K562 (cell line): Measurements from ENCODE around the gene ATP6V1F. TPM values are rescaled to one million over a fixed set of nuclear protein-coding genes. Genes with fewer than 3 reads are reported as not detected.

Experiments
- CBX2 ChIP-seq: fragments of 200-600 bp; sonication (generic); IDR thresholded peaks from one replicate; pipeline ENCODE4 v1.6.1; 2012; ENCODE audit warnings: mild to moderate bottlenecking, low read length, inconsistent platforms; ENCODE audit not compliant: insufficient read depth, poor library complexity, severe bottlenecking
- DACH1 ChIP-seq: fragments of 450-650 bp; IDR thresholded peaks from 2 replicates; pipeline ENCODE4 v1.6.1; 2018; ENCODE audit not compliant: partially characterized antibody
- ETS2 ChIP-seq: IDR thresholded peaks from 2 replicates; pipeline ENCODE4 v1.6.1; 2016; ENCODE audit warnings: borderline replicate concordance, missing genetic modification characterization, mild to moderate bottlenecking, moderate library complexity, missing compliant biosample characterization; ENCODE audit not compliant: poor library complexity, severe bottlenecking
- GTF3C2 ChIP-seq: IDR thresholded peaks from 3 replicates; pipeline ENCODE4 v1.6.1; 2011; ENCODE audit warnings: borderline replicate concordance, mild to moderate bottlenecking, moderate library complexity; ENCODE audit not compliant: insufficient read length; ENCODE audit errors: extremely low read depth
- MEF2A ChIP-seq: IDR thresholded peaks from 2 replicates; pipeline ENCODE4 v1.6.1; 2011; ENCODE audit warnings: low read depth, mild to moderate bottlenecking, low read length, moderate library complexity; ENCODE audit not compliant: control insufficient read depth
- NFRKB ChIP-seq: fragments of 450-650 bp; IDR thresholded peaks from 2 replicates; pipeline ENCODE4 v1.6.1; 2016; ENCODE audit warnings: low read depth
- ZNF212 ChIP-seq: fragments of 450-650 bp; formaldehyde crosslinking; IDR thresholded peaks from 2 replicates; pipeline ENCODE4 v1.4.0; 2020; ENCODE audit warnings: mild to moderate bottlenecking
- polyA plus RNA-seq, 8 experiments: library from polyadenylated mRNA; depleted of rRNA in 4 of 8; stranded (reverse) in 5 of 8; unstranded in 3 of 8; fragments of >200 nt; fragmentation: Nextera tagmentation in 2 of 8; fragmentation: Illumina TruSeq in 1 of 8; extraction: Ambion mirVana in 2 of 8; extraction: Trizol in 1 of 8; gene quantifications; 2 replicates each; pipeline versions ENCODE4 v1.2.1 to v1.2.3, GENCODE V29; 2011 to 2014; ENCODE audit warnings: inconsistent platforms in 1 of 8, missing spikeins in 1 of 8
- total RNA-seq, 7 experiments: library from RNA; depleted of rRNA in 6 of 7; stranded (reverse); fragments of >200 nt in 6 of 7; fragmentation: Illumina TruSeq in 2 of 7; extraction: Trizol in 2 of 7; gene quantifications; 2 replicates each; pipeline versions ENCODE4 v1.2.1 to v1.2.3, GENCODE V29; 2011 to 2021; ENCODE audit warnings: low replicate concordance in 1 of 7
- TF ChIP-seq, protein P1 (sequence below): fragments of 450-650 bp; IDR thresholded peaks from 2 replicates; pipeline ENCODE4 v1.6.1; 2017; ENCODE audit warnings: antibody characterized with exemption
- TF ChIP-seq, protein P2 (sequence below): sonication (generic); formaldehyde crosslinking; IDR thresholded peaks from 2 replicates; pipeline ENCODE4 v1.8.0; 2022; ENCODE audit warnings: mild to moderate bottlenecking, missing genetic modification reagents

Gene ATP6V1F
- total and polyA plus RNA-seq, 9 of the 15 experiments (the other 6 are each of a cell fraction or from before 2014, with no cell fraction given), result 206 to 1,123 (median 542) TPM

- TF ChIP-seq DACH1 (peak; percentile 40), CBX2 (no peak), GTF3C2 (no peak), ETS2 (no peak), ZNF212 (0 out of 2 replicates have a peak, but pooled peaks have one; percentile 8), MEF2A (no peak), NFRKB (peak; percentile 91)
- TF ChIP-seq, protein P1, sequence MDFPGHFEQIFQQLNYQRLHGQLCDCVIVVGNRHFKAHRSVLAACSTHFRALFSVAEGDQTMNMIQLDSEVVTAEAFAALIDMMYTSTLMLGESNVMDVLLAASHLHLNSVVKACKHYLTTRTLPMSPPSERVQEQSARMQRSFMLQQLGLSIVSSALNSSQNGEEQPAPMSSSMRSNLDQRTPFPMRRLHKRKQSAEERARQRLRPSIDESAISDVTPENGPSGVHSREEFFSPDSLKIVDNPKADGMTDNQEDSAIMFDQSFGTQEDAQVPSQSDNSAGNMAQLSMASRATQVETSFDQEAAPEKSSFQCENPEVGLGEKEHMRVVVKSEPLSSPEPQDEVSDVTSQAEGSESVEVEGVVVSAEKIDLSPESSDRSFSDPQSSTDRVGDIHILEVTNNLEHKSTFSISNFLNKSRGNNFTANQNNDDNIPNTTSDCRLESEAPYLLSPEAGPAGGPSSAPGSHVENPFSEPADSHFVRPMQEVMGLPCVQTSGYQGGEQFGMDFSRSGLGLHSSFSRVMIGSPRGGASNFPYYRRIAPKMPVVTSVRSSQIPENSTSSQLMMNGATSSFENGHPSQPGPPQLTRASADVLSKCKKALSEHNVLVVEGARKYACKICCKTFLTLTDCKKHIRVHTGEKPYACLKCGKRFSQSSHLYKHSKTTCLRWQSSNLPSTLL, result peak; percentile 81
- TF ChIP-seq, protein P2, sequence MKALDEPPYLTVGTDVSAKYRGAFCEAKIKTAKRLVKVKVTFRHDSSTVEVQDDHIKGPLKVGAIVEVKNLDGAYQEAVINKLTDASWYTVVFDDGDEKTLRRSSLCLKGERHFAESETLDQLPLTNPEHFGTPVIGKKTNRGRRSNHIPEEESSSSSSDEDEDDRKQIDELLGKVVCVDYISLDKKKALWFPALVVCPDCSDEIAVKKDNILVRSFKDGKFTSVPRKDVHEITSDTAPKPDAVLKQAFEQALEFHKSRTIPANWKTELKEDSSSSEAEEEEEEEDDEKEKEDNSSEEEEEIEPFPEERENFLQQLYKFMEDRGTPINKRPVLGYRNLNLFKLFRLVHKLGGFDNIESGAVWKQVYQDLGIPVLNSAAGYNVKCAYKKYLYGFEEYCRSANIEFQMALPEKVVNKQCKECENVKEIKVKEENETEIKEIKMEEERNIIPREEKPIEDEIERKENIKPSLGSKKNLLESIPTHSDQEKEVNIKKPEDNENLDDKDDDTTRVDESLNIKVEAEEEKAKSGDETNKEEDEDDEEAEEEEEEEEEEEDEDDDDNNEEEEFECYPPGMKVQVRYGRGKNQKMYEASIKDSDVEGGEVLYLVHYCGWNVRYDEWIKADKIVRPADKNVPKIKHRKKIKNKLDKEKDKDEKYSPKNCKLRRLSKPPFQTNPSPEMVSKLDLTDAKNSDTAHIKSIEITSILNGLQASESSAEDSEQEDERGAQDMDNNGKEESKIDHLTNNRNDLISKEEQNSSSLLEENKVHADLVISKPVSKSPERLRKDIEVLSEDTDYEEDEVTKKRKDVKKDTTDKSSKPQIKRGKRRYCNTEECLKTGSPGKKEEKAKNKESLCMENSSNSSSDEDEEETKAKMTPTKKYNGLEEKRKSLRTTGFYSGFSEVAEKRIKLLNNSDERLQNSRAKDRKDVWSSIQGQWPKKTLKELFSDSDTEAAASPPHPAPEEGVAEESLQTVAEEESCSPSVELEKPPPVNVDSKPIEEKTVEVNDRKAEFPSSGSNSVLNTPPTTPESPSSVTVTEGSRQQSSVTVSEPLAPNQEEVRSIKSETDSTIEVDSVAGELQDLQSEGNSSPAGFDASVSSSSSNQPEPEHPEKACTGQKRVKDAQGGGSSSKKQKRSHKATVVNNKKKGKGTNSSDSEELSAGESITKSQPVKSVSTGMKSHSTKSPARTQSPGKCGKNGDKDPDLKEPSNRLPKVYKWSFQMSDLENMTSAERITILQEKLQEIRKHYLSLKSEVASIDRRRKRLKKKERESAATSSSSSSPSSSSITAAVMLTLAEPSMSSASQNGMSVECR (CRISPR knock-in tag), result no peak
Measured at GRCh38 chr7:128906766-128907559, 44.3 kb downstream of the ATP6V1F start (continued).
